ENCODE data around the gene RHOH. TPM values are rescaled to one million over a fixed set of nuclear protein-coding genes. Genes with fewer than 3 reads are reported as not detected.

The RHOH gene
- total RNA-seq, 6 experiments from 2014 or later: not detected

DNA sequence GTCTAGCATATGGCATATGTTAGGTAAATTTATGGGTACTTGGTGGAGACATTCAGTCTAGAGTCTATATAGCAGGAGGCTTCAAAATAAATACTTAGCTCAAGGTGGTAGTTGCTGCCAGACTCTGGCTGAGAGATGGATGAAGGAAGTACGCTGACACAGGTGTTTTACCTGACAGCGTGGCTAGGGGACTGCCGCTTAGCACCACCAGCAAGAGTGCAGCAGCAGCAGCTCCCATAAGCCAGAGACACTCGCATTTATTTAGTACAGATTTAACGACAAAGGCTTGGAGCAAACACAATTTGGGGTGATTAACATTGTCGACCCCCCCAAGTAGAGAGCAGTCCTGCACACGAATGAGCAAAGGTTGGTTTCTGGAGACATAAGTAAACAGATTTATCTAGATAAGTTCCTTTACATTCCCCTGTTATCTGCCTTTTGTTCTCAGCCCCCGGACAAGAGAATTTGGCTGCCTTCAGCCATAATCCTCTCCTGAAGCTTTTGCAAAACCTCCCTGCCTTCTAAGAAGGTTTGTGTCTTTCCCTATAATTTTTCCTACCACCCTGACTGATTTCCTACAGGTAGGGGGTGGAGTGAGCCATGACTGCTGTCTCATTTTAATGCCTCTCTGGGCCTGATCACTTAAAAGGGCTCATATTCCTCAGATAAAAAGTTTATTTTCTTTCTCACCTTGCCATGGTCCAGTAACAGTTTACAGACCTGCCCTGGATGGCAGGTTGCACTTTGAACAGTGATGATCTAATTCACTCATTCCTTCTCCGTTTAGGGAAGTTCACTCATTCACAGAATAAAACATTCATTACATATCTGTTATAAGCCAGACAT lies 64.6 kb downstream of the RHOH start:
- Mint-ChIP-seq H3K27me3 (ENCODE audit: insufficient read depth) (peaks cover 32% of the 10 kb centered on the region), H3K4me3 (no peak overlapping the region), H3K9me3 (no peaks in the 10 kb centered on the region), H3K27ac (no peak overlapping the region), H3K4me1 (ENCODE audit: low read depth) (peaks cover 13% of the 10 kb centered on the region), H3K36me3 (ENCODE audit: low read depth) (no peaks in the 10 kb centered on the region)
- no peak for DNase-seq
- TF ChIP-seq, protein P1, sequence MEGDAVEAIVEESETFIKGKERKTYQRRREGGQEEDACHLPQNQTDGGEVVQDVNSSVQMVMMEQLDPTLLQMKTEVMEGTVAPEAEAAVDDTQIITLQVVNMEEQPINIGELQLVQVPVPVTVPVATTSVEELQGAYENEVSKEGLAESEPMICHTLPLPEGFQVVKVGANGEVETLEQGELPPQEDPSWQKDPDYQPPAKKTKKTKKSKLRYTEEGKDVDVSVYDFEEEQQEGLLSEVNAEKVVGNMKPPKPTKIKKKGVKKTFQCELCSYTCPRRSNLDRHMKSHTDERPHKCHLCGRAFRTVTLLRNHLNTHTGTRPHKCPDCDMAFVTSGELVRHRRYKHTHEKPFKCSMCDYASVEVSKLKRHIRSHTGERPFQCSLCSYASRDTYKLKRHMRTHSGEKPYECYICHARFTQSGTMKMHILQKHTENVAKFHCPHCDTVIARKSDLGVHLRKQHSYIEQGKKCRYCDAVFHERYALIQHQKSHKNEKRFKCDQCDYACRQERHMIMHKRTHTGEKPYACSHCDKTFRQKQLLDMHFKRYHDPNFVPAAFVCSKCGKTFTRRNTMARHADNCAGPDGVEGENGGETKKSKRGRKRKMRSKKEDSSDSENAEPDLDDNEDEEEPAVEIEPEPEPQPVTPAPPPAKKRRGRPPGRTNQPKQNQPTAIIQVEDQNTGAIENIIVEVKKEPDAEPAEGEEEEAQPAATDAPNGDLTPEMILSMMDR (IDR thresholded peaks at IDR 0.05): no peak

DNA sequence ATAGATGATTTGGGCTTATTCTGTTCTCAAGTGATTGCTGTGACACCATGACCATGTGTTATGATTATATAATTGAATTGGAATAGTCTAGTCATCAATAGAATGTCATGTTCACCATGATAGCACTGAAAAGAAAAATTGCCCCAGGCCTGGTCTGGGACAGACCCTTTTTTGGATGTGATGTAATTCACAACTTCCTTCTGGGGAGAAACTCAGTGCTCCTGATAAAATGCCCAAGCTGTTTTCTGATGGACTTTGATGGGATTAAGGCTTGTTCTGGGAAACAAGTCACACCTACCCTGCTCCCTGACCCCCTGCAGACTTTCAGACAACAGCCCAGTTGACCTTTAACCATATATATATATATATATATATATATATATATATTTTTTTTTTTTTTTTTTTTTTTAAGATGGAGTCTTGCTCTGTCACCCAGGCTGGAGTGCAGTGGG lies 65.3 kb downstream of the RHOH start:
- peaks cover 7% of the 10 kb centered on the region for H3K4me1 Mint-ChIP-seq (ENCODE audit: low read depth)
- H3K9me3 Mint-ChIP-seq: no peaks in the 10 kb centered on the region
- TF ChIP-seq, protein P1 (IDR thresholded peaks at IDR 0.05): no peak
- H3K27ac Mint-ChIP-seq: no peak overlapping the region
- no peak for DNase-seq
- H3K36me3 Mint-ChIP-seq (ENCODE audit: low read depth): no peaks in the 10 kb centered on the region
- peaks cover 35% of the 10 kb centered on the region for H3K27me3 Mint-ChIP-seq (ENCODE audit: insufficient read depth)
- no peak overlapping the region for H3K4me3 Mint-ChIP-seq

DNA sequence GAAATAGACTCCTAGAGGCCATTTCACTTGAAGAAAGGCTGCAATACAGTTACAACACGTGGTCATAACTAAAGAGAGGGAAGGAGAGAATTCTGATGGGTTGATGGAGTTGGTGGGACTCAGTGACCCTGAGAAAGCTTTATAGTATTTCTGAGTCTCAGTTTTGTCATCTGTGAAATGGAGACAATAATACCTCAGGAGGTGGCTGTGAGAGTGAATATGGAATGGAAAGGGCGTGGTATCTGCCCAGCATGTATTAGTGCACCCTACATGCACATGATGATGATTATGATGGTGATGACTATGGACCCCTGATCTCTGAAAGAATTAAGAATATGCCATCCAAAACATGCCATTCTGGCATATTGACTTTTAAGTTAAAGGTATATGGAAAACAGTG lies 66.0 kb downstream of the RHOH start:
- H3K36me3 Mint-ChIP-seq (ENCODE audit: low read depth): no peaks in the 10 kb centered on the region
- no peak for DNase-seq
- peaks cover 42% of the 10 kb centered on the region for H3K27me3 Mint-ChIP-seq (ENCODE audit: insufficient read depth)
- TF ChIP-seq, protein P1 (IDR thresholded peaks at IDR 0.05): no peak
- no peaks in the 10 kb centered on the region for H3K9me3 Mint-ChIP-seq
- H3K4me3 Mint-ChIP-seq: no peak overlapping the region
- H3K27ac Mint-ChIP-seq: no peak overlapping the region
- H3K4me1 Mint-ChIP-seq (ENCODE audit: low read depth): peaks cover 7% of the 10 kb centered on the region

DNA sequence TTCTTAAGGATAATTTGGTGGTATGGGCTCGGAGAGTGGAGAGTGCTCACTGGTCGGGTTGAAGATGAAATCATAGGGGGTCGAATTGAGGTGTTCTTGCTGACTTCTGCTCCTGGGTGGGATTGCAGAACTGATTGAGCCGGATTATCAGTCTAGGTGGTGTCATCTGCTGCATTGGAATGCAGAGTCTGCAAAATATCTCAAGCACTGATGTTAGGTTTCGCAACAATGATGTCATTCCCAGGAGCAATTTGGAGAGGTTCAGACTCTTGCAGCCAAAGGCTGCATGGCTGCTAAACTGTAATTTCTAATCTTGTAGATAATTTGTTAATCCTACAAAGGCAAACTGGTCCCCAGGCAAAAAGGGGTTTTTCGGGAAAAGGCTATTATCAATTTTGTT lies 67.7 kb downstream of the RHOH start:
- Mint-ChIP-seq H3K27me3 (ENCODE audit: insufficient read depth) (peaks cover 46% of the 10 kb centered on the region), H3K4me1 (ENCODE audit: low read depth) (peaks cover 7% of the 10 kb centered on the region), H3K4me3 (no peak overlapping the region), H3K36me3 (ENCODE audit: low read depth) (no peaks in the 10 kb centered on the region), H3K27ac (no peak overlapping the region), H3K9me3 (no peaks in the 10 kb centered on the region)
- TF ChIP-seq, protein P1 (IDR thresholded peaks at IDR 0.05): no peak
- DNase-seq: peak; percentile 19

DNA sequence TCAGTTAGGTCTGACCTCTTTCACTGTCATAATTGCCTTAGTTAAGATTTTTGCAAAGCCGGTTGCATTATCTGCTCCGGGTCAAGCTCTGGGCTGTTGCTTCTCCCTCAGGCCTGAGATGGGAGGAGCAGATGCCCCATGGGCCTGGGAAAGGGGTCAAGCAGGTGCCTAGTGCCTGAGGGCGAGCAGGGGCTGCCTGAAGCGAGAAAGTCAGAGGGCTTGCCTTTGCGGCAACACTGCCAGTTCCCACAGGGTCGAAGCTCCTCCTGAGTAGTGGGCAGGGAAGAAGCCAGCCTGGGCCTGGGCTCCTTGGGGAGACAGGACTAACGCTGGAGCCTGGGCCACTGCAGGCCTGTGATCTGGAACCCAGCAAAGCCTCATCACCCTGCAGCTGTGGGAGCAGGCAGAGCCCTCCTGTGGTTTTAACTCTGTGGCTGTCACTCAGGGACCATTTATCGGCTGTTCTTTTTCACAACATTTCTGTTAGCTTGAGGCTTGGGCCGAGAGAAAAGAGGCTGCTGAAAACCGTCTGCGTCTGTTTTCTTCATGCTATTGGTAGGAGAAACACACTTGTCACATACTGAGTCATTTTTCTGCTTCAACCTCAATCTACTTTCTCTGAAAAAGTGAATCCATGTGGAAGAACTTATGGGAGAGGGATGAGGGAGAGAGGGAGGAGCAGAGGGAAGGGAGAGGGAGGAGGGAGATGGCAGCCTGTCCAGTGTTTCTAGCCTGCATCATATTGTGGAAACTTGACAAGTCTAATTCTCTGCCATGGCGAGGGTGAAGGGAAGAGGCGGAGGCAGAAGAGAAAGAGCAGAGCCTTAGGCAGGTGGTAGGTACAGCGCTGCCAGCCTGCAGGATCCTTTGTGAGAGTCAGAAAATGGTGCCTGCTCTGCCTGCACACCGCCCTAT lies 68.4 kb downstream of the RHOH start:
- no peak overlapping the region for H3K4me3 Mint-ChIP-seq
- no peak overlapping the region for H3K27ac Mint-ChIP-seq
- H3K4me1 Mint-ChIP-seq (ENCODE audit: low read depth): peaks cover 7% of the 10 kb centered on the region
- TF ChIP-seq, protein P1 (IDR thresholded peaks at IDR 0.05): no peak
- H3K27me3 Mint-ChIP-seq (ENCODE audit: insufficient read depth): peaks cover 41% of the 10 kb centered on the region
- DNase-seq: no peak
- no peaks in the 10 kb centered on the region for H3K9me3 Mint-ChIP-seq
- H3K36me3 Mint-ChIP-seq (ENCODE audit: low read depth): no peaks in the 10 kb centered on the region
